ENCODE data around the gene GOLGA6L24.
"Not testable (repeated sequence)": the region's sequence is repeated elsewhere in the genome, so short reads cannot be mapped to it uniquely, and the experiment has no call there.

- not testable (repeated sequence) for TF ChIP-seq POLR2A, POLR2AphosphoS5 (IDR thresholded peaks at IDR 0.05; ENCODE audit: low read depth, low read length)
These were observed 36.4 kb downstream of the GOLGA6L24 start for GRCh38 chr15:28321358-28322078.
